Mesothelial cell of epicardium (in vitro differentiated cells): ENCODE results near the gene MAN2A2. TPM values are rescaled to one million over a fixed set of nuclear protein-coding genes. Genes with fewer than 3 reads are reported as not detected.

Source experiments
- DNase-seq, 2 experiments: peaks; one replicate each; pipeline ENCODE4 v3.0.0; 2021; ENCODE audit warnings: low spot score in 2 of 2; ENCODE audit not compliant: unreplicated experiment in 2 of 2
- H3K27ac Mint-ChIP-seq: 2 replicates; pipeline ENCODE4 v1.8.0; 2021; ENCODE audit warnings: mixed read lengths
- H3K27me3 Mint-ChIP-seq: 2 replicates; pipeline ENCODE4 v1.8.0; 2021; ENCODE audit warnings: low read depth, mixed read lengths
- H3K36me3 Mint-ChIP-seq: 2 replicates; pipeline ENCODE4 v1.8.0; 2021; ENCODE audit warnings: mixed read lengths
- H3K4me1 Mint-ChIP-seq: 2 replicates; pipeline ENCODE4 v1.8.0; 2021; ENCODE audit warnings: mixed read lengths
- H3K4me3 Mint-ChIP-seq: 2 replicates; pipeline ENCODE4 v1.8.0; 2021; ENCODE audit warnings: mild to moderate bottlenecking, moderate library complexity, mixed read lengths
- H3K9me3 Mint-ChIP-seq: 2 replicates; pipeline ENCODE4 v1.8.0; 2021; ENCODE audit warnings: mixed read lengths
- CTCF ChIP-seq: fragments of 200-600 bp; sonication (generic); IDR thresholded peaks from one replicate; pipeline ENCODE4 v1.5.0; 2021; ENCODE audit warnings: antibody characterized with exemption; ENCODE audit not compliant: unreplicated experiment
- total RNA-seq: library from RNA; stranded (reverse); gene quantifications from 3 replicates; pipeline ENCODE4 v1.2.1, GENCODE V29; 2021

Gene MAN2A2
- total RNA-seq, 1 donor from 2014 or later = 104 TPM

DNA sequence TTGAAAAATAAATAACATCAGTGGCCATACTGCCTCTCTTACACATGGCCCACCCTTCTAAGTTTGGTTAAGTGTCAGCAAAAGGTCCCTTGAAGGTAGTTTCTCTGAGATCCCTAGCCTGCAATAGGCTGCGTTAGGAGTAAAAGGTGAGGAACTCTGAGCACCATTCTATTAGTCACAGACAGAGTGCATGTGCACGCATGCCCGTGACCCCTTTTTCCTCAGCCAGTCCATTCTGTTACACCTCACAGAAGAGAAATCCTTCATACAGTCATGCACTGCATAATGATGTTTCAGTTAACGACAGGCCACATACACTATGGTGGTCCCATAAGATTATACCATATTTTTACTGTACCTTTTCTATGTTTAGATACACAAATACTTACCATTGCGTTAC, 64.1 kb downstream of the MAN2A2 start:
- peaks cover 1% of the 10 kb centered on the region for H3K4me1 Mint-ChIP-seq
- no peak for TF ChIP-seq CTCF
- no peaks in the 10 kb centered on the region for H3K27me3 Mint-ChIP-seq
- no peak overlapping the region for H3K27ac Mint-ChIP-seq
- DNase-seq = no peak
- peaks cover 35% of the 10 kb centered on the region for H3K36me3 Mint-ChIP-seq
- no peak overlapping the region for H3K4me3 Mint-ChIP-seq
- H3K9me3 Mint-ChIP-seq = no peaks in the 10 kb centered on the region

DNA sequence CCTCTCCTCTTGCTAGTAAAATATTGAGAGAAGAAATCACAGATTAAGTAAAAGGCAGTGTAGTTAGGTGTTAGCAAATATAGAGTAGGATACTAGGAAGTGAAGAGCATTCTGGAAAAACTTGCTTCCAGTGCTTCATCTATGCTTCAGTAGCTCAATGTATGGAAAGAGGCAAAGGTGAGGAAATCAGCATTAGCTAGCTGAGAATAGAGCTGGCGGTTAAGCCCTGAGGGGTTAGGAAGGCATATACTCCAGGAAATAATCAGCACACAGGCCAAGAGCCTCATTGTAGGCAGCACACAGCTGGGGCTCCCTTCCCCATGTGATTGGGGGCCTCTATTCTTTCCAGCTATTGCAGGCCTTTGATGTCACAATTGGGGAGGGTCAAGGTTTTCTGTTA, 65.3 kb downstream of the MAN2A2 start:
- DNase-seq = no peak
- TF ChIP-seq CTCF = no peak
- Mint-ChIP-seq H3K27me3 (no peaks in the 10 kb centered on the region), H3K9me3 (no peaks in the 10 kb centered on the region), H3K27ac (no peak overlapping the region), H3K4me3 (no peak overlapping the region), H3K4me1 (no peaks in the 10 kb centered on the region), H3K36me3 (peaks cover 31% of the 10 kb centered on the region)

DNA sequence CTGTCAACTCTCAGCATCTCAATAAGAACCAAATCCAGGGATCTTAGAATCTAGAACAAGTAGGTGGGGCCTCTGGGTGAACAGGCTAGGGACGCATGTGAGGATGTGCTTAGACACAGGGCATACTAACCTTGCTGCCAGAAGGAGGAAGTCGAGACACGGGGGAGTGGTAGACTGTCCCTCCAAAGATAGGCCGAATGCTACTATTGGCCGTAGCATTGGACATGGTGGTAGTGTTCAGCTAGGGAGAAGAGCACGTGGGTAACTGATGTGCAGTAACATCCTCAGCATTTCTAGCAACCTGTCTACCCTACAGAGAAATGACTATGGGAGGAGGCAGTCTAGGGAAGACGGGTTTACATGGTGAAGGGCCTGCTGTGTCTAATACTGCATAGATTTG, 67.2 kb downstream of the MAN2A2 start:
- no peaks in the 10 kb centered on the region for H3K9me3 Mint-ChIP-seq
- no peak for DNase-seq
- no peak overlapping the region for H3K27ac Mint-ChIP-seq
- H3K27me3 Mint-ChIP-seq = no peaks in the 10 kb centered on the region
- no peaks in the 10 kb centered on the region for H3K4me1 Mint-ChIP-seq
- peaks cover 29% of the 10 kb centered on the region for H3K36me3 Mint-ChIP-seq
- no peak overlapping the region for H3K4me3 Mint-ChIP-seq
- no peak for TF ChIP-seq CTCF

GRCh38 chr15:90972133-90972532, 69.0 kb downstream of the MAN2A2 start:
- Mint-ChIP-seq H3K9me3 (no peaks in the 10 kb centered on the region), H3K4me3 (no peak overlapping the region), H3K27ac (no peak overlapping the region), H3K27me3 (no peaks in the 10 kb centered on the region), H3K4me1 (no peaks in the 10 kb centered on the region), H3K36me3 (peaks cover 31% of the 10 kb centered on the region)
- TF ChIP-seq CTCF = no peak
- DNase-seq = no peak

Other genes with a start within 250 kb of the MAN2A2 start
- 11.2 to 13.4 TPM (median 12.9 TPM) in 3 replicates for gene BLM, start 186.0 kb upstream of the MAN2A2 start, total RNA-seq
- 97.7 to 98.8 TPM (median 98.8 TPM) in 3 replicates for gene FURIN, start 34.7 kb upstream of the MAN2A2 start, total RNA-seq
- 26.5 to 32.6 TPM (median 29.4 TPM) in 3 replicates for gene FES, start 18.8 kb upstream of the MAN2A2 start, total RNA-seq
- gene HDDC3, start 29.2 kb downstream of the MAN2A2 start, total RNA-seq = 11.5 to 12.4 TPM (median 11.9 TPM) in 3 replicates
- 75.8 to 79.7 TPM (median 79.3 TPM) in 3 replicates for gene UNC45A, start 32.0 kb downstream of the MAN2A2 start, total RNA-seq
- gene RCCD1, start 51.6 kb downstream of the MAN2A2 start, total RNA-seq = 18.6 to 21.5 TPM (median 20.2 TPM) in 3 replicates
- 51.7 to 59.1 TPM (median 56.9 TPM) in 3 replicates for gene PRC1, start 91.2 kb downstream of the MAN2A2 start, total RNA-seq
- gene VPS33B, start 119.3 kb downstream of the MAN2A2 start, total RNA-seq = 21.7 to 26.2 TPM (median 25.2 TPM) in 3 replicates
- 0.14 to 0.29 TPM (median 0.18 TPM) in 3 replicates for gene SV2B, start 197.0 kb downstream of the MAN2A2 start, total RNA-seq